Osteoblast (primary cell): ENCODE data around the gene RAD51B. TPM values are rescaled to one million over a fixed set of nuclear protein-coding genes. Genes with fewer than 3 reads are reported as not detected.

Experiments used
- DNase-seq: peaks from one replicate; pipeline ENCODE4 v3.0.0; 2011; ENCODE audit warnings: low spot score, mixed read lengths; ENCODE audit not compliant: insufficient read length; ENCODE audit errors: missing footprints
- H2AFZ ChIP-seq: 2 replicates; pipeline ENCODE4 v1.6.0; 2011; ENCODE audit warnings: mild to moderate bottlenecking, low read length
- H3K27ac ChIP-seq: 2 replicates; pipeline ENCODE4 v1.5.1; 2011; ENCODE audit warnings: mild to moderate bottlenecking, low read depth, low read length, moderate library complexity
- H3K27me3 ChIP-seq: 2 replicates; pipeline ENCODE4 v1.6.0; 2012; ENCODE audit warnings: mild to moderate bottlenecking, control low read depth, inconsistent platforms, low read length, moderate library complexity; ENCODE audit not compliant: insufficient read depth
- H3K36me3 ChIP-seq: 2 replicates; pipeline ENCODE4 v1.5.1; 2011; ENCODE audit warnings: mild to moderate bottlenecking, low read length, control low read depth, moderate library complexity; ENCODE audit not compliant: insufficient read depth
- H3K4me1 ChIP-seq: 2 replicates; pipeline ENCODE4 v1.5.1; 2011; ENCODE audit warnings: mild to moderate bottlenecking, low read length, control low read depth, moderate library complexity; ENCODE audit not compliant: insufficient read depth
- H3K4me2 ChIP-seq: 2 replicates; pipeline ENCODE4 v1.6.0; 2011; ENCODE audit warnings: mild to moderate bottlenecking, low read length; ENCODE audit not compliant: insufficient read depth
- H3K4me3 ChIP-seq: fragments of 200-600 bp; sonication (generic); 3 replicates; pipeline ENCODE4 v1.5.1; 2012; ENCODE audit warnings: mild to moderate bottlenecking, low read length, inconsistent platforms; ENCODE audit not compliant: insufficient read depth
- H3K79me2 ChIP-seq: 2 replicates; pipeline ENCODE4 v1.6.0; 2012; ENCODE audit warnings: mild to moderate bottlenecking, low read length, control low read depth, inconsistent platforms; ENCODE audit not compliant: insufficient read depth
- H3K9me3 ChIP-seq: 2 replicates; pipeline ENCODE4 v1.5.1; 2011; ENCODE audit warnings: low read depth, low read length, control low read depth
- H4K20me1 ChIP-seq: 2 replicates; pipeline ENCODE4 v1.6.0; 2012; ENCODE audit warnings: mild to moderate bottlenecking, low read length, control low read depth; ENCODE audit not compliant: insufficient read depth
- total RNA-seq: library from RNA; depleted of rRNA; stranded (reverse); fragments of >200 nt; gene quantifications from 2 replicates; pipeline ENCODE4 v1.2.3, GENCODE V29; 2012
- TF ChIP-seq, protein P1 (sequence below): IDR thresholded peaks from 2 replicates; pipeline ENCODE4 v1.5.1; 2011; ENCODE audit warnings: mild to moderate bottlenecking, low read depth, low read length, moderate library complexity; ENCODE audit errors: extremely low read depth

Gene RAD51B
- total RNA-seq, 1 donor = 13.8 TPM

DNA sequence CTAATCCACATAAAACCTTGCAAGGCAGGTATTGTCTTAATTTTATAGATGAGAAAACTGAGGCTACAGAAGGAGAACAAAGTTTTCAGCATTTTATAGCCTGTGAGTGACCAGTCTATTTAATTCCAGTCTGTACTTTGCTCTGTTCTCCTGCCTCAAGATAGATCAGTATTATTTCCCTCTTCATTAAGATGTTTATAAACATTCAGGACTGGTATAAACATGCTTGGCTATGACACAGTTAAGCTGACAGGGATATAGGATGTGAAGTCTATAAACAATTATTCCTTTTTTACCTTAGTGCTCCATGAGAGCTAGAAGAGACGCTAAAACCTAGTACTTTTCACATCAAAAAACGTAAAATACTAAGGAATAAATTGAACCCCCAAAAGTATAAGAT is 287.3 kb downstream of the RAD51B start:
- no peak overlapping the region for H3K27ac ChIP-seq
- no peak overlapping the region for H3K4me3 ChIP-seq
- peaks cover 14% of the 10 kb centered on the region for H3K4me1 ChIP-seq
- H4K20me1 ChIP-seq = no peaks in the 10 kb centered on the region
- no peak overlapping the region for H3K4me2 ChIP-seq
- no peak overlapping the region for H2AFZ ChIP-seq
- H3K9me3 ChIP-seq = peaks cover 6% of the 10 kb centered on the region
- TF ChIP-seq, protein P1, sequence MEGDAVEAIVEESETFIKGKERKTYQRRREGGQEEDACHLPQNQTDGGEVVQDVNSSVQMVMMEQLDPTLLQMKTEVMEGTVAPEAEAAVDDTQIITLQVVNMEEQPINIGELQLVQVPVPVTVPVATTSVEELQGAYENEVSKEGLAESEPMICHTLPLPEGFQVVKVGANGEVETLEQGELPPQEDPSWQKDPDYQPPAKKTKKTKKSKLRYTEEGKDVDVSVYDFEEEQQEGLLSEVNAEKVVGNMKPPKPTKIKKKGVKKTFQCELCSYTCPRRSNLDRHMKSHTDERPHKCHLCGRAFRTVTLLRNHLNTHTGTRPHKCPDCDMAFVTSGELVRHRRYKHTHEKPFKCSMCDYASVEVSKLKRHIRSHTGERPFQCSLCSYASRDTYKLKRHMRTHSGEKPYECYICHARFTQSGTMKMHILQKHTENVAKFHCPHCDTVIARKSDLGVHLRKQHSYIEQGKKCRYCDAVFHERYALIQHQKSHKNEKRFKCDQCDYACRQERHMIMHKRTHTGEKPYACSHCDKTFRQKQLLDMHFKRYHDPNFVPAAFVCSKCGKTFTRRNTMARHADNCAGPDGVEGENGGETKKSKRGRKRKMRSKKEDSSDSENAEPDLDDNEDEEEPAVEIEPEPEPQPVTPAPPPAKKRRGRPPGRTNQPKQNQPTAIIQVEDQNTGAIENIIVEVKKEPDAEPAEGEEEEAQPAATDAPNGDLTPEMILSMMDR = no peak
- no peaks in the 10 kb centered on the region for H3K36me3 ChIP-seq
- no peak for DNase-seq
- no peaks in the 10 kb centered on the region for H3K27me3 ChIP-seq
- H3K79me2 ChIP-seq = no peaks in the 10 kb centered on the region

DNA sequence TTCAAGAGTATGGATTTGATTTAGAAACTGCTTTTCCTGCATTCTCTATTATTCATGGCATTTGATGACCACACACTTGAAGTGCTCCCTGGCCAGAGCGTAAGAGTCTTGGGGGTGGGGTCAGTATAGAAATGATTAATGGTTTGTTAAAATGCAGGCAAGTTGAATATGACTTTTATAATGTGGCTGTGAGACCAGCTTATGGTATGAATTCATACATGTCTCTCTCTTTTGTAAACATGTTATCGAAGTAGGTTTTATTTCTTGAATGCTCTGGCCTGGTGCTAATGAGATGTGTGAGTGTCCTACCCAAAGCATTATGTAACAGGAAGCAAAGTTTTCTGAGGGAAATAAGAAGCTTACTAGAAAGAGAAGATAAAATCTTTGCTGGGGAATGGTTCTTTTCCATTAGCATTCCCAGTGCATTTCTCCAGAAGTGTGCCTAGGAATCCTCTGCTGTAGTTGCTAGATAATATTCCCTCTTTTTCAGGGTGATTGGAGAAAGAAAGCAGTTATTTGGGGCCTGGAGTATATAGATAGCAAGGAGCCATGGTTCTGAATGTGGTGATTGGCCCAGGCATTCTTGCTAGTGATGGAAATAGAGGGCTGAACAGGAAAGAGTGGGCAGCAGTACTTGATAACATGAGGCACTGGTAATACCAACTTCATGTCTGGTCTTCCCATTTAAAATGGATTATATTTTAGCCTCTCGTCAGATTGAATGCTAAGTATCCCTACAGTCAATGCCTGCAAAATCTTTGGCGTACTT is 289.7 kb downstream of the RAD51B start:
- TF ChIP-seq, protein P1 = no peak
- no peak for DNase-seq
- Histone ChIP-seq H4K20me1 (no peaks in the 10 kb centered on the region), H3K4me1 (peaks cover 8% of the 10 kb centered on the region), H3K4me2 (no peak overlapping the region), H3K9me3 (no peaks in the 10 kb centered on the region), H3K36me3 (no peaks in the 10 kb centered on the region), H2AFZ (no peak overlapping the region), H3K79me2 (no peaks in the 10 kb centered on the region), H3K27me3 (no peaks in the 10 kb centered on the region), H3K4me3 (no peak overlapping the region), H3K27ac (no peak overlapping the region)

DNA sequence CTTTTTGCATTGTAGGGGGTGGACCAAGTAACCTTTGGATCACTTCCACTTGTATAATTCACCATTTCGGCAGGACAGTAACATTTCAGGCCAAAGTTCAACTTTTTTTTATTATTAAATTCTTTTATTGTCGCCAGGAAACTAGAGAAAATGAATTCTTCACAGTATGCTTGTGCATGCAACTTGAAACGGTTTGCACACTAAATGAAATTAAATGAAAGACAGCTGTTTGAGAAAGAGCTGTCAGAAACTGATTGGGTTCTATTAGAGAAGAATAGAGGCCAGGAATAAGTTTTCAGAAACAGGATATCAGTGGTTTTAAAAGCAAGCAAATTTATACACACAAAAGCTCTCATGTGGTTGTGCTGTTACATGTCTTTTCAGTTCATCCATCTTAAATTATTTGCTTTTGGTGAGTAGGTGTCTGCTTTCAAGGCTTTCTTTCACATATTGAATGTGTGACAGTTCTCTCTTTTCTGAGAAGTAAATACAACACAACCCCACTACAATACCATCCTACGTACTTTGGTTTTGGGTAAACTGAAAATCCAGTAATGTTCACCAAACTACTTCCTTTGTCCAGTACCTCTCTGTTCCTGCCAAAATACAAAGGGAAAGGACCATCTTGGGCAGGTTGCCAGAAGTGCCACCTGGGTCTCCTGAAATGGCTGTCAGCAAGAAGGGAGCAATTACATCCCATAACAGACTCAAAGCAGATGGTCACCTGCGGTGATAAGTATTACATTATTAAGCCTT is 291.7 kb downstream of the RAD51B start:
- DNase-seq = no peak
- Histone ChIP-seq H4K20me1 (no peaks in the 10 kb centered on the region), H3K36me3 (no peaks in the 10 kb centered on the region), H3K27ac (no peak overlapping the region), H3K4me3 (no peak overlapping the region), H3K4me2 (no peak overlapping the region), H3K4me1 (no peaks in the 10 kb centered on the region), H2AFZ (no peak overlapping the region), H3K79me2 (no peaks in the 10 kb centered on the region), H3K27me3 (no peaks in the 10 kb centered on the region), H3K9me3 (no peaks in the 10 kb centered on the region)
- TF ChIP-seq, protein P1 = no peak

DNA sequence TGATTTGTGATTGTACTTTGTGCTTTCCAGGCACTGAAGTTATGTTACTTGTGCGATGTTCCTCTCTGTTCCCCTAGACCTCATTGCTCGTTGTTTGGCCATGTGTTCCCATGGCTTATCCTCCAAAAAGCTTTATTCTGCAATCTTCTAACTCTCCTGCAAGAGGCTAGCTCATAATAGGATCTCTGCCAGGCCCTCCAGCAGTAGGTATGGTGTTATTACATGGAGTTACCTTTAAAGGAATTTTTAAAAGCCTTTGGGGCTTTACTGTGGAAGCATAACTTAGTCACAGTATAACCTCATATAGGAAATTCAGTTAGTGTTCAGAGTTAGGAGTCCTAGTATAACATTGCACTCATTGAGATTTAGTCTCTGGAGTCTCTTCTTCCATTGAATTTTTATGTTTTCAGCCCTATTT is 292.3 kb downstream of the RAD51B start:
- Histone ChIP-seq H3K4me3 (no peak overlapping the region), H3K4me2 (no peak overlapping the region), H2AFZ (no peak overlapping the region), H3K9me3 (no peaks in the 10 kb centered on the region), H3K4me1 (no peaks in the 10 kb centered on the region), H3K79me2 (no peaks in the 10 kb centered on the region), H3K36me3 (no peaks in the 10 kb centered on the region), H3K27ac (no peak overlapping the region), H3K27me3 (no peaks in the 10 kb centered on the region), H4K20me1 (no peaks in the 10 kb centered on the region)
- TF ChIP-seq, protein P1 = no peak
- no peak for DNase-seq
